DND-41 (cell line): ENCODE measurements around the gene UBC.

Experiments
- ATAC-seq: fragments of 200-7000 bp; cut with Tn5 transposase; 3 replicates; pipeline ENCODE4 v1.9.1; 2021; ENCODE audit warnings: low read depth; ENCODE audit not compliant: insufficient read depth
- DNase-seq: peaks from one replicate; pipeline ENCODE4 v3.0.0-alpha.2; 2020
- H2AFZ ChIP-seq: 2 replicates; pipeline ENCODE4 v1.6.0; 2012; ENCODE audit warnings: low read depth, low read length
- H3K27ac ChIP-seq: 2 replicates; pipeline ENCODE4 v1.5.1; 2012; ENCODE audit warnings: low read length, inconsistent platforms
- H3K27me3 ChIP-seq: fragments of 200-600 bp; sonication (generic); 2 replicates; pipeline ENCODE4 v1.6.0; 2012; ENCODE audit warnings: low read length, mild to moderate bottlenecking, inconsistent platforms; ENCODE audit not compliant: insufficient read depth, poor library complexity
- H3K36me3 ChIP-seq: 2 replicates; pipeline ENCODE4 v1.5.1; 2012; ENCODE audit warnings: low read length, inconsistent platforms; ENCODE audit not compliant: insufficient read depth
- H3K4me1 ChIP-seq: 2 replicates; pipeline ENCODE4 v1.5.1; 2012; ENCODE audit warnings: mild to moderate bottlenecking, low read length; ENCODE audit not compliant: insufficient read depth
- H3K4me2 ChIP-seq: 2 replicates; pipeline ENCODE4 v1.6.0; 2012; ENCODE audit warnings: mild to moderate bottlenecking, moderate library complexity, low read length, inconsistent platforms; ENCODE audit not compliant: insufficient read depth
- H3K4me3 ChIP-seq, 2 experiments: fragments of 200-600 bp in 1 of 2; shearing (Covaris generic) in 1 of 2; 2 replicates each; pipeline ENCODE4 v1.5.1; 2012 to 2016; ENCODE audit warnings: inconsistent platforms in 2 of 2, low read length in 2 of 2, mild to moderate bottlenecking in 2 of 2, low read depth in 1 of 2, moderate library complexity in 1 of 2
- H3K79me2 ChIP-seq: 2 replicates; pipeline ENCODE4 v1.6.0; 2012; ENCODE audit warnings: low read length, inconsistent platforms; ENCODE audit not compliant: insufficient read depth
- H3K9ac ChIP-seq: 2 replicates; pipeline ENCODE4 v1.6.0; 2012; ENCODE audit warnings: low read depth, mild to moderate bottlenecking, inconsistent platforms, low read length, moderate library complexity
- H3K9me3 ChIP-seq: 2 replicates; pipeline ENCODE4 v1.5.1; 2012; ENCODE audit warnings: low read length, moderate library complexity, mild to moderate bottlenecking, inconsistent platforms; ENCODE audit not compliant: insufficient read depth, severe bottlenecking
- H4K20me1 ChIP-seq: 2 replicates; pipeline ENCODE4 v1.6.0; 2012; ENCODE audit warnings: low read length; ENCODE audit not compliant: insufficient read depth
- EZH2 ChIP-seq: IDR thresholded peaks from 3 replicates; pipeline ENCODE4 v1.6.1; 2012; ENCODE audit warnings: borderline replicate concordance, low read depth, mild to moderate bottlenecking, moderate library complexity, low read length, inconsistent platforms; ENCODE audit not compliant: severe bottlenecking
- TF ChIP-seq, protein P1 (sequence below): IDR thresholded peaks from 2 replicates; pipeline ENCODE4 v1.5.1; 2012; ENCODE audit warnings: borderline replicate concordance, low read length, moderate library complexity, mild to moderate bottlenecking; ENCODE audit not compliant: poor library complexity, severe bottlenecking; ENCODE audit errors: extremely low read depth

UBC gene

DNA sequence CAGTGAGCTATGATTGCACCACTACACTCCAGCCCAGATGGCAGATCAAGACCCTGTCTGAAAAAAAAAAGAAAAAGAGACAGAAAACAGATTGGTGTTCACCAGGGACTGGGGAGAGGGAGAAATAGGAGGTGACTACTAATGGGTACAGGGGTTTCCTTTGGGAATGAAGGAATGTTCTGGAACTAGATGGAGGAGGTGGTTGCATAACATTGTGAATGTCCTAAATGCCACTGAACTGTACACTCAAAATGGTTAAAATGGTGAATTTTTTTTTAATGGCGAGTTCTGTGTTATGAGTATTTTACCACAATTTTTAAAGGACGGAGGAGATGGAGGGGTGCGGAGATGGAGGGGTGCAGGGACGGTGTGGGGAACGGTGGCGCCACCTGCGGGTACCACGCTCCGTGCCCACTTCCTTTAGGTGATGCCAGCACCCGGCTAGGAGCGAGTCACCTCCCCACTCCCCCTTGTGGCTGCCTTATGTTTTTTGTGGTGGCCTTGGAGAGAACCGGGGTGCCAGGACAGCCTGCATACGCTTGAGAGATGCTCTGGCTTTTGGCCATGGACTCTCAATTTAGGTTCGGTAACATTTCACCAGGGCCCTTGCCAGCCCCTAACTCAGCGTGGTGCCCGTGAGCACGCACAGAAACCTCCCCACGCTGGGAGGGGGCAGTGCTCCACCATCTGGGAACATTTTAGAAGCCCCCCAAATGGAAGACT is 16.1 kb downstream of the UBC start:
- Histone ChIP-seq H3K4me2 (peak overlapping the region; percentile 54), H4K20me1 (no peaks in the 10 kb centered on the region), H3K36me3 (no peaks in the 10 kb centered on the region), H3K9me3 (no peaks in the 10 kb centered on the region), H2AFZ (0 out of 2 replicates have a peak overlapping the region, but pooled peaks have one; percentile 33), H3K79me2 (no peaks in the 10 kb centered on the region), H3K27ac (no peak overlapping the region), H3K4me3 (peak overlapping the region in 1 of 2 experiments; percentile 14; a peak in 1 of 4 replicates), H3K9ac (no peak overlapping the region; the same call in 1 of the 2 replicates), H3K27me3 (no peaks in the 10 kb centered on the region), H3K4me1 (peaks cover 15% of the 10 kb centered on the region)
- no peak for TF ChIP-seq EZH2
- TF ChIP-seq, protein P1, sequence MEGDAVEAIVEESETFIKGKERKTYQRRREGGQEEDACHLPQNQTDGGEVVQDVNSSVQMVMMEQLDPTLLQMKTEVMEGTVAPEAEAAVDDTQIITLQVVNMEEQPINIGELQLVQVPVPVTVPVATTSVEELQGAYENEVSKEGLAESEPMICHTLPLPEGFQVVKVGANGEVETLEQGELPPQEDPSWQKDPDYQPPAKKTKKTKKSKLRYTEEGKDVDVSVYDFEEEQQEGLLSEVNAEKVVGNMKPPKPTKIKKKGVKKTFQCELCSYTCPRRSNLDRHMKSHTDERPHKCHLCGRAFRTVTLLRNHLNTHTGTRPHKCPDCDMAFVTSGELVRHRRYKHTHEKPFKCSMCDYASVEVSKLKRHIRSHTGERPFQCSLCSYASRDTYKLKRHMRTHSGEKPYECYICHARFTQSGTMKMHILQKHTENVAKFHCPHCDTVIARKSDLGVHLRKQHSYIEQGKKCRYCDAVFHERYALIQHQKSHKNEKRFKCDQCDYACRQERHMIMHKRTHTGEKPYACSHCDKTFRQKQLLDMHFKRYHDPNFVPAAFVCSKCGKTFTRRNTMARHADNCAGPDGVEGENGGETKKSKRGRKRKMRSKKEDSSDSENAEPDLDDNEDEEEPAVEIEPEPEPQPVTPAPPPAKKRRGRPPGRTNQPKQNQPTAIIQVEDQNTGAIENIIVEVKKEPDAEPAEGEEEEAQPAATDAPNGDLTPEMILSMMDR = peak; percentile 70
- peak; percentile 95 for ATAC-seq
- DNase-seq = peak; percentile 77

DNA sequence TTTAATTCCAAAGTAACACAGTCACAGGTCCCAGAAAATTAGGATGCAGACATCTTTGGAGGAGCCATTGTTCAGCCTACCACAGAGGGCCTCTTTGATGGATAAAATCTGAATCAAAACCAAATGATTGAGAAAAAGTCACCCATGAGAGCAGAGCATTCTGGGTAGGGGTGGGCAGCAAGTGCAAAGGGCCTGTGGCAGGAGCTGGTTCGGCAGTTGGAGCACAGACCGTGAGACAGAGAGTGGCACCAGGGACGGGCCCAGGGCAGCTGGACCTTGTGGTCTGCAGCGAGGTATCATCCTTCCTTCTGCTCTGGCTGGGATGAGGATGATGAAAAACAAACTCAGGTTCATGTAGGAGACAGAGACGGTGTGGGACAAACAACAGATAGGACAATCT is 18.0 kb downstream of the UBC start:
- TF ChIP-seq EZH2 = no peak
- TF ChIP-seq, protein P1 = no peak
- H3K4me3 ChIP-seq = no peak overlapping the region
- ATAC-seq (no peak), DNase-seq (no peak)
- no peak overlapping the region for H3K9ac ChIP-seq
- no peaks in the 10 kb centered on the region for H3K79me2 ChIP-seq
- H3K4me2 ChIP-seq = no peak overlapping the region
- no peaks in the 10 kb centered on the region for H3K9me3 ChIP-seq
- H3K36me3 ChIP-seq = no peaks in the 10 kb centered on the region
- no peak overlapping the region for H3K27ac ChIP-seq
- peaks cover 15% of the 10 kb centered on the region for H3K4me1 ChIP-seq
- no peak overlapping the region for H2AFZ ChIP-seq
- no peaks in the 10 kb centered on the region for H3K27me3 ChIP-seq
- H4K20me1 ChIP-seq = no peaks in the 10 kb centered on the region

DNA sequence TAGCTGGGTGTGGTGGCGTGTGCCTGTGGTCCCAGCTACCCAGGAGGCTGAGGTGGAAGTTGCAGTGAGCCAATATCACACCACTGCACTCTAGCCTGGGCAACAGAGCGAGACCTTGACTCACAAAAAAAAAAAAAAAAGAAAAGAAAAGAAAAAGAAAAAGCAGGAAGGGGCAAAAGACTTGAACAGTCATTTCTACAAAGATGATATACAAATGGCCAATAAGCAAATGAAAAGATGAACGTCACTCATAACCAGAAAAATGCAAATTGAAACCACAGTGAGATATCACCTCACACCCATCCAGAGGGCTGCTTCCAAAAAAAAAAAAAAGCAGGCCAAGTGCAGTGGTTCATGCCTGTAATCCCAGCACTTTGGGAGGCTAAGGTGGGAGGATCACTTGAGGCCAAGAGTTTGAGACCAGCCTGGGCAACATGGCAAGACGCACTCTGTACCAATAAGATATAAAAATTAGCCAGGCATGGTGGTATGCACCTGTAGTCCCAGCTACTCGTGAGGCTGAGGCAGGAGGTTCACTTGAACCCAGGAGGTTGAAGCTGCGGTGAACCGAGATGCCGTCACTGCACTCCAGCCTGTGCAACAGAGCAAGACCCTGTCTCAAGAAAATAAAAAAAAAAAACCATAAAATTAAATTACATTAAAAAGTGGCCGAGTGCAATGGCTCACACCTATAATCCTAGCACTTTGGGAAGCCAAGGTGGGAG is 20.5 kb downstream of the UBC start:
- Histone ChIP-seq H2AFZ (no peak overlapping the region), H4K20me1 (no peaks in the 10 kb centered on the region), H3K4me2 (no peak overlapping the region), H3K27me3 (no peaks in the 10 kb centered on the region), H3K4me1 (peaks cover 11% of the 10 kb centered on the region), H3K27ac (no peak overlapping the region), H3K36me3 (no peaks in the 10 kb centered on the region), H3K79me2 (no peaks in the 10 kb centered on the region), H3K4me3 (no peak overlapping the region), H3K9me3 (peaks cover 2% of the 10 kb centered on the region), H3K9ac (no peak overlapping the region)
- TF ChIP-seq, protein P1 = no peak
- no peak for TF ChIP-seq EZH2
- ATAC-seq (no peak), DNase-seq (no peak)
